Activated T-helper 17 cell treated with anti-CD3 and anti-CD28 coated beads, Interleukin-2, amount 50 U/mL, for 72 hours (primary cell): ENCODE results near the gene TEX261. TPM values are rescaled to one million over a fixed set of nuclear protein-coding genes. Genes with fewer than 3 reads are reported as not detected.
"Not testable (repeated sequence)": the region's sequence is repeated elsewhere in the genome, so short reads cannot be mapped to it uniquely, and the experiment has no call there.

ENCODE experiments used
- ATAC-seq: fragments of 150-1000 bp; cut with Tn5 transposase; replicated peaks from 2 replicates; pipeline ENCODE4 v1.10.0; 2021; ENCODE audit warnings: mild to moderate bottlenecking, moderate library complexity
- H3K27ac Mint-ChIP-seq: one replicate; pipeline ENCODE4 v1.8.0; 2022; ENCODE audit warnings: mixed read lengths
- H3K27me3 Mint-ChIP-seq: one replicate; pipeline ENCODE4 v1.8.0; 2022; ENCODE audit warnings: mixed read lengths
- H3K36me3 Mint-ChIP-seq: one replicate; pipeline ENCODE4 v1.8.0; 2022; ENCODE audit warnings: low read depth, mild to moderate bottlenecking, mixed read lengths
- H3K4me1 Mint-ChIP-seq: one replicate; pipeline ENCODE4 v1.8.0; 2022; ENCODE audit warnings: mixed read lengths
- H3K4me3 Mint-ChIP-seq: one replicate; pipeline ENCODE4 v1.8.0; 2022; ENCODE audit warnings: mild to moderate bottlenecking, mixed read lengths
- H3K9me3 Mint-ChIP-seq: one replicate; pipeline ENCODE4 v1.8.0; 2022; ENCODE audit warnings: mixed read lengths
- total RNA-seq, 2 donors: library from RNA; stranded (reverse); gene quantifications; one replicate each; pipeline ENCODE4 v1.2.3, GENCODE V29; 2022

TEX261 gene
- 10 to 100 TPM; 27.2 to 66.9 TPM for total RNA-seq

DNA sequence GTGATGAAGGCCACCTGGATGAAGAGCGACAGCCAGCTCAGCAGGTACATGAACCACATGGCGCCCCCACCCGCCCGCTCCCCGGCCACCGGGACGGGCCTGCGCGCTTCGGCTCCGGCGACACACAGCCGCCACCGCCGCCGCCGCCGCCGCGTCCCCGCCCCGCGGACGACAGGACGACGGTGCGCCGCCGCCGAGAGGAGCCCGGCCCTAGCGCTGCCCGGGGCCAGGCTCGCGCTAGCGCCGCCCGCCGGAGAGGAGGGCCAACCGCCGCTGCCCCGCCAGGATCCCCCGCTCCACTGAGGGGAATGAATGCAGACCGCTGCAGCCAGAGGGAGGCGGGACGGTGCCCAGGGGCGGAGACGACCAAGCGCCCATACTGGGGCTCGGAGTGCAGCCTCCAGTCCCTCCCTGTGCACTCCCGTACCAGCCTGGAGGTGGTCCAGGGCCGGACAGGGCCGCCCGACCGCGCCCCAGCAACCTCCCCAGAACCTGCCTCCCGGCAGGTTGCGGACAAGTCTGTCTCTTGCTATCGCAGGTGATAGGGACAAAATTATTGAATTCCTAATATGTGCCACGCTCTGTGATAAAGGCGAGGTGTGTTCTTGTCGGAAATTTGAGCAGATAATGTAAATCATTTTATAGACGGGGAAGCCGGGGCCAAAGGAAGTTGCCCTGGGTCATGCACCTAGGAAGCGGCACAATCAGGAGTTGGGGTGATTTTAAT lies at the start of gene TEX261:
Gene TEX261 (minus strand): TSS at position 175 of the 727 bp plus-strand sequence. CDS start 116 bp downstream, at position 59.
- peaks cover 21% of the 10 kb centered on the region for H3K4me1 Mint-ChIP-seq
- H3K36me3 Mint-ChIP-seq = peaks cover 45% of the 10 kb centered on the region
- peak within 1 kb of the TSS; percentile 95 for H3K27ac Mint-ChIP-seq
- peak within 1 kb of the TSS; percentile 92 for H3K4me3 Mint-ChIP-seq
- H3K27me3 Mint-ChIP-seq = no peaks in the 10 kb centered on the region
- no peaks in the 10 kb centered on the region for H3K9me3 Mint-ChIP-seq
- peak; percentile 96 for ATAC-seq

DNA sequence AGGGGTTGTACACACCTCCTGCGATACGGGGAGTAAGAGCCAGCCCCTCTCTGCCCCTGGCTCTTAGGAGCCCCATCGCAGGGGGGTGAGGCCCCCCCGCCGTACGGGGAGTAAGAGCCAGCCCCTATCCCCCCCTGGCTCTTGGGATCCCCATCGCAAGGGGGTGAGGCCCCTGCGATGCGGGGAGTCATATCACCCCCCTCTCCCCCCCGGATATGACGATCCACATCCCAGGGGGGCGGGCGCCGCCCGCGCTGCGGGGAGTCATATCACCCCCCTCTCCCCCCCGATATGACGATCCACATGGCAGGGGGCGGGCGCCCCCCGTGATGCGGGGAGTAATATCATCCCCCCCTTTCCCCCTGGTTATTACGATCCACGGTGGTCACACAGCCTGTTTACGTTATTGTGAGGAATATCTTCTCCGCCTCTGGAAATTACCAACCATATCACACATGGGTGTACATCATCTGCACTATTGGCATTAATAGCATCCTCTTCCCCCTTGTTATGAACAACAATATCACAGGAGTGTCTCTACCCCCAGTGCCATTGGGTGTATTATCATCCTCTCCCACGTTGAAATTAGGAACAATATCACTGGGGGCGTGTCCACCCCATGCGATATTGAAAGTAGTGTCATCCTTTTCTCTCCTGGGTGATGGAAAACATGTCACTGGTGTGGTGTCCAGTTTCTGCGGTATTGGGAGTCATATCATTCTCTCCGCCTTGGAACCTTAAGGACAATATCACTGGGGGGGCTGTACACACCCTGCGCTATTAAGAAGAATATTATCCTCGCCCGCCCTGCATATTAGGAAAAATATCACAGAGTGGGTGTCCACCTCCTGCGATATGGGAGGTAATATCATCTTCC lies 49.1 kb upstream of the TEX261 start:
- Mint-ChIP-seq H3K4me3 (no peak overlapping the region), H3K27ac (no peak overlapping the region), H3K9me3 (no peaks in the 10 kb centered on the region), H3K4me1 (no peaks in the 10 kb centered on the region), H3K27me3 (peaks cover 7% of the 10 kb centered on the region), H3K36me3 (no peaks in the 10 kb centered on the region)
- peak; percentile 48 for ATAC-seq

GRCh38 chr2:71042287-71042686 lies 47.6 kb upstream of the TEX261 start:
- no peak overlapping the region for H3K27ac Mint-ChIP-seq
- no peaks in the 10 kb centered on the region for H3K4me1 Mint-ChIP-seq
- H3K9me3 Mint-ChIP-seq = no peaks in the 10 kb centered on the region
- H3K36me3 Mint-ChIP-seq = no peaks in the 10 kb centered on the region
- no peak overlapping the region for H3K4me3 Mint-ChIP-seq
- ATAC-seq = no peak
- peaks cover 7% of the 10 kb centered on the region for H3K27me3 Mint-ChIP-seq

- H3K4me3 Mint-ChIP-seq, H3K4me1 Mint-ChIP-seq, H3K36me3 Mint-ChIP-seq, ATAC-seq, H3K27ac Mint-ChIP-seq, H3K9me3 Mint-ChIP-seq: not testable (repeated sequence)
- peaks cover 17% of the 10 kb centered on the region for H3K27me3 Mint-ChIP-seq
These were observed 41.6 kb upstream of the TEX261 start for GRCh38 chr2:71036296-71036695.

DNA sequence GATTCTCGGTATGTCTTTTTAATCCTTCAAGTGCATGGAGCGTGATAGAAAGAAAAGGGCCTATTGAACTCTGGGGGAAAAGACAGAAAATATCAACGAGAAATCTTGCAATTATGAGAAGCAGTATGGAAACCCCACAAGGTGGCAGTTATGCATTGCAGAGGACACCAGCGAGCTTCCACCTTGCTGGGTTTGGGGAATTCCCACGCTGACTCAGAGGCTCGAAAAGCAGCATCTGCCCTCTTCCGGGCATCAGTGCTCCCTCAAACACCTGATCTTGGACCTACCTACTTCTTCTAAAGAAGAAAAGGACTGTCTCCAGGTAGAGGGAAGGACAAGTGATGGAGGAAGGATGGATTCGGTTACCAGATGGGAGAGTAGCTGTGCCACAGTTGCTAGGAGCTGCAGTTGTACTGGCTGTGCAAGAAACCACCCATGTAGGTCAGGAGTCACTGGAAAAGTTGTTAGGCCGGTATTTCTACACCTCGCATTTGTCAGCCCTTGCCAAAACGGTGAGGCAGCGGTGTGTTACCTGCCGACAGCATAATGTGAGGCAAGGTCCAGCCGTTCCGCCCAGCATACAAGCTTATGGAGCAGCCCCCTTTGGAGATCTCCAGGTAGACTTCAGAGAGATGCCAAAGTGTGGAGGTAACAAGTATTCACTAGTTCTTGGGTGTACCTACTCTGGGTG lies 29.0 kb upstream of the TEX261 start:
- Mint-ChIP-seq H3K4me3 (peak overlapping the region; percentile 9), H3K27ac (peak overlapping the region; percentile 36)
- H3K36me3 Mint-ChIP-seq, ATAC-seq, H3K27me3 Mint-ChIP-seq, H3K9me3 Mint-ChIP-seq, H3K4me1 Mint-ChIP-seq: not testable (repeated sequence)

- not testable (repeated sequence) for H3K4me1 Mint-ChIP-seq, H3K4me3 Mint-ChIP-seq, ATAC-seq, H3K27ac Mint-ChIP-seq, H3K36me3 Mint-ChIP-seq, H3K27me3 Mint-ChIP-seq, H3K9me3 Mint-ChIP-seq
These were observed 26.7 kb upstream of the TEX261 start for GRCh38 chr2:71021394-71021793.

- not testable (repeated sequence) for ATAC-seq, H3K36me3 Mint-ChIP-seq, H3K4me3 Mint-ChIP-seq, H3K27ac Mint-ChIP-seq, H3K9me3 Mint-ChIP-seq, H3K27me3 Mint-ChIP-seq, H3K4me1 Mint-ChIP-seq
These were observed 25.3 kb upstream of the TEX261 start for GRCh38 chr2:71019989-71020388.

- no peak overlapping the region for H3K27ac Mint-ChIP-seq
- ATAC-seq = peak; percentile 19
- no peaks in the 10 kb centered on the region for H3K36me3 Mint-ChIP-seq
- H3K4me1 Mint-ChIP-seq = no peaks in the 10 kb centered on the region
- no peak overlapping the region for H3K4me3 Mint-ChIP-seq
- H3K27me3 Mint-ChIP-seq = peaks cover 6% of the 10 kb centered on the region
- H3K9me3 Mint-ChIP-seq = no peaks in the 10 kb centered on the region
These were observed 24.0 kb upstream of the TEX261 start for GRCh38 chr2:71018625-71019024.

DNA sequence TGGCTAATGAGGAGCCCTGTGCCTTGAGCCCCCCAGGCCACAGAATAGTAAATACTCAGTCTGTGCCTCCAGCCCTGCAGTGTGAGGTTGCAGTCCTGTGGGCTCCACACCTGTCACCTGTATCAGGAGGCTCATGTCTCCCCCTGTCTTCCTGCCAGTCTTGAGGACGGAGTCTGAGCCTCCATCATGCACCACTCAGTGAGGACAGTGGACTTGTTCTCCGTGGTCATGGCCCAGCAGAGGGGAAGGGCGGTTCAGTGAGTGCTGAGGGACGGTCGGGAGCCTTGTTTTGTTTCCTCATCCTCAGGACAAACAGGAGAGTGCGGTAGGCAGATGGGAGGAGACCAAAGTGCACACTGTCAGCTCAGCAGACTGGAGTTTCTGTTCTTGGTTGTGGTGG lies 17.1 kb upstream of the TEX261 start:
- not testable (repeated sequence) for ATAC-seq, H3K4me3 Mint-ChIP-seq, H3K36me3 Mint-ChIP-seq, H3K9me3 Mint-ChIP-seq, H3K4me1 Mint-ChIP-seq, H3K27ac Mint-ChIP-seq
- H3K27me3 Mint-ChIP-seq = peaks cover 17% of the 10 kb centered on the region

DNA sequence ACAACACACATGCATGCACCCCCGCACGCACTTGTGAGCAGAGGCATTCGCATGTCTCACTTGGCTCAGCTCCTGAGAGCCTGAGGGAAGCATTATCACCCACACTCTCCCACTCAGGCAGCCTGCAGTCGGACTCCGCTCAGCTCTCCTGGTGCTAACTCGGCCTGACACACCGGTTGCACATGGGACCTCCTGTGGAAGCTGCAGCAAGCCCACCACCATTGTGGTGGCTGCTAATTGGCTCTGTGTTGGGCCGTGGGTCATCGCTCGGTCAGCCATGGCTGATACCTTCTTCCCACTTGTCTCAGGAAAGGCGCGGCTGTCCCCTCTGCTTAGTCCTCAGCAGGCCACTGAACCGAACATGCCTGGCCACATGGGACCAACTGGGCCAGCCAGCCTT lies 13.7 kb upstream of the TEX261 start:
- ATAC-seq = no peak
- Mint-ChIP-seq H3K9me3 (no peaks in the 10 kb centered on the region), H3K27ac (no peak overlapping the region), H3K4me1 (no peaks in the 10 kb centered on the region), H3K27me3 (peaks cover 17% of the 10 kb centered on the region), H3K4me3 (no peak overlapping the region), H3K36me3 (no peaks in the 10 kb centered on the region)

GRCh38 chr2:71006955-71007799 lies 12.5 kb upstream of the TEX261 start:
- Mint-ChIP-seq H3K9me3 (no peaks in the 10 kb centered on the region), H3K36me3 (no peaks in the 10 kb centered on the region), H3K4me3 (no peak overlapping the region), H3K4me1 (no peaks in the 10 kb centered on the region), H3K27ac (no peak overlapping the region), H3K27me3 (peaks cover 17% of the 10 kb centered on the region)
- no peak for ATAC-seq

- ATAC-seq = no peak
- H3K27ac Mint-ChIP-seq = no peak overlapping the region
- H3K9me3 Mint-ChIP-seq = no peaks in the 10 kb centered on the region
- no peaks in the 10 kb centered on the region for H3K4me1 Mint-ChIP-seq
- H3K27me3 Mint-ChIP-seq = peaks cover 11% of the 10 kb centered on the region
- no peaks in the 10 kb centered on the region for H3K36me3 Mint-ChIP-seq
- no peak overlapping the region for H3K4me3 Mint-ChIP-seq
These were observed 11.7 kb upstream of the TEX261 start for GRCh38 chr2:71006323-71006722.

DNA sequence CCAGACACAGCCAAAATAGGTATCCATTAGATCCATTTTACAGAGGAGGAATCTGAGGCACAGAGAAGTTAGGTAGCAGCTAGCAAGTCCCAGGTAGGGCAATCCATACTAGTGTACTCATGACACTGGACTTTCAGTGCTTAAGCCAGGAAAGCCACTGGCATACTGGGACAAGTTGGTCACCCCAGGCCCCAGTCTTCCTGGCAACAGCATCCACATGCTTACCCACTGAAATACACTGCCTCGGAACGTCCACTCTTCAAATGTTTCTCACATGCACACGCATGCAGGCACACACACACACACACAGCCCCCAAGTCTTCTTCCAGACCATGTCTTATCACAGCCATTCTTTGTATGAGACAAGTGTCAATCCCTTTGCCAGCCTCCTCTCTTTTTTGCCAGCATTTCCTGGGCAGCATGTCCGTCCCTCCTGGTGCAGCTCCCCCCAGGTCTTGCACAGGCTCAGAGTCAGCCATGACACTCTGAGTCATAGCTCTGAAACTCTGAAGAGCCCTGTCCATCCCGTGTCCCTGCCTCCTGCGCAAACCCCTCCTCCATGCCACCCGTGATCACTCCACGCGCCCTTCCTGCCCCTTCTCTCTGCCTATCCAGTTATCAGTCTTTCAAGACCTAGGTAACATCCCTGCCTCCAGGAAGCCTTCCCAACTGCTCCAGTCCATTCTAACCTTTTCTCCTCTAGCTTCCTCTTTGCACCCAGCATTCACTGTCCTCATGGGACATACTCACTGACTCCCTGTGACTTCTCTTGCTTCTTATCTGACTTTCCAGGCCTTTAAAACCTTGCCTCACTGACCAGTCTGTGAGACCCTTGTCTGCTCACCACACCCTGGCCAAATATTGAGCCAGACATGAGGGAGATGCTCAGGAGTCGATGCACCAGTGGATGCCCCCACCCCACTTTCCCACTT lies 10.9 kb upstream of the TEX261 start:
- Mint-ChIP-seq H3K4me1 (peaks cover 5% of the 10 kb centered on the region), H3K27me3 (peaks cover 11% of the 10 kb centered on the region), H3K27ac (no peak overlapping the region), H3K4me3 (no peak overlapping the region), H3K9me3 (no peaks in the 10 kb centered on the region), H3K36me3 (no peaks in the 10 kb centered on the region)
- ATAC-seq = no peak
